Suprapubic skin (tissue), 4 donors: ENCODE measurements around the gene ADGRG7.

Source experiments
- CTCF ChIP-seq, 2 donors: fragments of 200-600 bp in 1 of 2; fragments of 450-650 bp in 1 of 2; sonication (generic) in 1 of 2; IDR thresholded peaks; one replicate each; pipeline ENCODE4 v1.5.1; 2016 to 2019; ENCODE audit warnings: antibody characterized with exemption in 2 of 2, mild to moderate bottlenecking in 1 of 2, moderate library complexity in 1 of 2
- POLR2A ChIP-seq, 2 donors: fragments of 450-650 bp; IDR thresholded peaks; one replicate each; pipeline ENCODE4 v1.6.1; 2017; ENCODE audit warnings: antibody characterized with exemption in 2 of 2, mild to moderate bottlenecking in 2 of 2, moderate library complexity in 2 of 2
- POLR2AphosphoS5 ChIP-seq, 3 donors: sonication (generic); formaldehyde crosslinking; IDR thresholded peaks; one replicate each; pipeline ENCODE4 v1.6.1; 2017; ENCODE audit warnings: antibody characterized with exemption in 3 of 3

- no peak for TF ChIP-seq CTCF (IDR thresholded peaks at IDR 0.05)
- no peak for TF ChIP-seq POLR2AphosphoS5 (IDR thresholded peaks at IDR 0.05)
- no peak for TF ChIP-seq POLR2A (IDR thresholded peaks at IDR 0.05)
Observed at GRCh38 chr3:100702980-100703345, 93.6 kb downstream of the ADGRG7 start.
